ENCODE results near the gene CLPX. TPM values are rescaled to one million over a fixed set of nuclear protein-coding genes. Genes with fewer than 3 reads are reported as not detected.

Gene CLPX
- total and polyA plus RNA-seq, 11 donors, result 11.2 to 64.8 (median 54.0) TPM

DNA sequence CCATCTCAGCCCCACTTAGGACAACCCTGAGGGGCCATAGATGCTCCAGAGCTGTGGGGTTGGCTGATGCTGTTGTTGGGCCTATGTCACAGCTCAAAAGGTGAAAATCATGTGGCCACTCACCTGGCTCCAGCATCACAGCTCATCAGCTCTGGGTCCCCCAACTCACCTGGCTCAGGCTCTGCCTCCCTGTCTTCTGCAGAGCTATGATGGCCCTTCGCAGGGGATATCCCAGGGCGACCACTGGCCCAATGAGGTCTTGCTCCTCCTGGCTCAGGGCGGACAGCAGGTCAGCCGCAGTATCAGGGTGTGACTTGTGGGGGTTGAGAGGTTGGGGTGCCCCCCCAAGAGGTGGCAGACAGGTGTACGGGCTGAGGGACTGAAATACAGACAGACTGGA, 85.8 kb downstream of the CLPX start:
- ATAC-seq, result no peak

More for the DNA sequence above, 85.8 kb downstream of the CLPX start:
- TF ChIP-seq, protein P1, sequence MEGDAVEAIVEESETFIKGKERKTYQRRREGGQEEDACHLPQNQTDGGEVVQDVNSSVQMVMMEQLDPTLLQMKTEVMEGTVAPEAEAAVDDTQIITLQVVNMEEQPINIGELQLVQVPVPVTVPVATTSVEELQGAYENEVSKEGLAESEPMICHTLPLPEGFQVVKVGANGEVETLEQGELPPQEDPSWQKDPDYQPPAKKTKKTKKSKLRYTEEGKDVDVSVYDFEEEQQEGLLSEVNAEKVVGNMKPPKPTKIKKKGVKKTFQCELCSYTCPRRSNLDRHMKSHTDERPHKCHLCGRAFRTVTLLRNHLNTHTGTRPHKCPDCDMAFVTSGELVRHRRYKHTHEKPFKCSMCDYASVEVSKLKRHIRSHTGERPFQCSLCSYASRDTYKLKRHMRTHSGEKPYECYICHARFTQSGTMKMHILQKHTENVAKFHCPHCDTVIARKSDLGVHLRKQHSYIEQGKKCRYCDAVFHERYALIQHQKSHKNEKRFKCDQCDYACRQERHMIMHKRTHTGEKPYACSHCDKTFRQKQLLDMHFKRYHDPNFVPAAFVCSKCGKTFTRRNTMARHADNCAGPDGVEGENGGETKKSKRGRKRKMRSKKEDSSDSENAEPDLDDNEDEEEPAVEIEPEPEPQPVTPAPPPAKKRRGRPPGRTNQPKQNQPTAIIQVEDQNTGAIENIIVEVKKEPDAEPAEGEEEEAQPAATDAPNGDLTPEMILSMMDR (IDR thresholded peaks at IDR 0.05), result no peak
- no peak for TF ChIP-seq POLR2A (IDR thresholded peaks at IDR 0.05)
- Histone ChIP-seq H3K4me1 (peaks cover 0 to 10% (median 4%) of the 10 kb centered on the region in 12 donors), H3K36me3 (peaks cover 0 to 64% (median 40%) of the 10 kb centered on the region in 9 donors), H3K9me3 (no peaks in the 10 kb centered on the region), H3K27ac (no peak overlapping the region), H3K27me3 (no peaks in the 10 kb centered on the region), H3K4me3 (no peak overlapping the region)
- intact Hi-C loops (cut with DNase I), result no loop called here
- DNase-seq, result no peak
- 95 to 100% (median 99%) methylated on average over 5 of the region's 5 CpGs for WGBS, 4 donors

Other genes with a start within 250 kb of the CLPX start
- gene SPG21, start 195.4 kb downstream of the CLPX start, total RNA-seq, result 10 to 100 TPM; 38.2 to 63.6 (median 48.7) TPM
- gene SPG21, start 195.4 kb downstream of the CLPX start, polyA plus RNA-seq, result 10 to 100 TPM; 34.9 to 70.3 TPM
- 10 to 100 TPM; 14.3 to 41.0 (median 20.5) TPM for gene MTFMT, start 155.7 kb downstream of the CLPX start, total RNA-seq
- gene MTFMT, start 155.7 kb downstream of the CLPX start, polyA plus RNA-seq, result 10 to 100 TPM in 1 of 2 donors, 1 to 10 TPM in 1; 6.0 to 14.4 TPM
- not detected for gene SLC51B, start 140.0 kb downstream of the CLPX start, total RNA-seq
- under 1 TPM in 1 of 2 donors, not detected in 1; 0.08 TPM for gene SLC51B, start 140.0 kb downstream of the CLPX start, polyA plus RNA-seq
- 10 to 100 TPM in 7 of 9 donors, 1 to 10 TPM in 2; 8.3 to 35.0 (median 12.2) TPM for gene RASL12, start 117.4 kb downstream of the CLPX start, total RNA-seq
- 10 to 100 TPM; 13.3 to 13.7 TPM for gene RASL12, start 117.4 kb downstream of the CLPX start, polyA plus RNA-seq
- 10 to 100 TPM in 1 of 9 donors, 1 to 10 TPM in 8; 3.2 to 11.8 (median 4.2) TPM for gene KBTBD13, start 108.6 kb downstream of the CLPX start, total RNA-seq
- gene KBTBD13, start 108.6 kb downstream of the CLPX start, polyA plus RNA-seq, result 1 to 10 TPM in 1 of 2 donors, under 1 TPM in 1; 0.78 to 9.0 TPM
- gene UBAP1L, start 70.1 kb downstream of the CLPX start, total RNA-seq, result 1 to 10 TPM in 7 of 9 donors, under 1 TPM in 2; 0.93 to 2.2 (median 1.3) TPM
- gene UBAP1L, start 70.1 kb downstream of the CLPX start, polyA plus RNA-seq, result 1 to 10 TPM in 1 of 2 donors, under 1 TPM in 1; 0.51 to 1.8 TPM
- 10 to 100 TPM in 8 of 9 donors, 1 to 10 TPM in 1; 9.5 to 21.9 (median 13.9) TPM for gene PDCD7, start 51.5 kb downstream of the CLPX start, total RNA-seq
- 10 to 100 TPM; 10.6 to 11.1 TPM for gene PDCD7, start 51.5 kb downstream of the CLPX start, polyA plus RNA-seq
- 10 to 100 TPM in 6 of 9 donors, 1 to 10 TPM in 3; 6.2 to 58.5 (median 12.3) TPM for gene CILP, start 26.1 kb upstream of the CLPX start, total RNA-seq
- 10 to 100 TPM in 1 of 2 donors, under 1 TPM in 1; 0.76 to 12.0 TPM for gene CILP, start 26.1 kb upstream of the CLPX start, polyA plus RNA-seq
- 1 to 10 TPM; 2.7 to 7.0 (median 4.8) TPM for gene PARP16, start 101.5 kb upstream of the CLPX start, total RNA-seq
- gene PARP16, start 101.5 kb upstream of the CLPX start, polyA plus RNA-seq, result 1 to 10 TPM; 3.0 to 4.8 TPM
- gene RNU5A-1, start 110.7 kb upstream of the CLPX start, total RNA-seq, result not detected
- not detected for gene RNU5A-1, start 110.7 kb upstream of the CLPX start, polyA plus RNA-seq
- 10 to 100 TPM in 2 of 9 donors, not detected in 7; 18.6 to 30.4 TPM for gene RNU5B-1, start 119.3 kb upstream of the CLPX start, total RNA-seq
- gene RNU5B-1, start 119.3 kb upstream of the CLPX start, polyA plus RNA-seq, result not detected
- gene IGDCC3, start 192.7 kb upstream of the CLPX start, total RNA-seq, result under 1 TPM in 3 of 9 donors, not detected in 6; 0.09 to 0.33 (median 0.22) TPM
- gene IGDCC3, start 192.7 kb upstream of the CLPX start, polyA plus RNA-seq, result under 1 TPM in 1 of 2 donors, not detected in 1; 0.07 TPM
- gene IGDCC4, start 237.6 kb upstream of the CLPX start, total RNA-seq, result 1 to 10 TPM in 4 of 9 donors, under 1 TPM in 5; 0.25 to 2.7 (median 0.75) TPM
- under 1 TPM; 0.22 to 0.80 TPM for gene IGDCC4, start 237.6 kb upstream of the CLPX start, polyA plus RNA-seq